GM21515 (cell line): Measurements from ENCODE around the gene AKNA.

Experiments
- ATAC-seq: cut with Tn5 transposase; IDR thresholded peaks from one replicate; pipeline ENCODE4 v1.9.1; 2021; ENCODE audit not compliant: unreplicated experiment

Gene AKNA

DNA sequence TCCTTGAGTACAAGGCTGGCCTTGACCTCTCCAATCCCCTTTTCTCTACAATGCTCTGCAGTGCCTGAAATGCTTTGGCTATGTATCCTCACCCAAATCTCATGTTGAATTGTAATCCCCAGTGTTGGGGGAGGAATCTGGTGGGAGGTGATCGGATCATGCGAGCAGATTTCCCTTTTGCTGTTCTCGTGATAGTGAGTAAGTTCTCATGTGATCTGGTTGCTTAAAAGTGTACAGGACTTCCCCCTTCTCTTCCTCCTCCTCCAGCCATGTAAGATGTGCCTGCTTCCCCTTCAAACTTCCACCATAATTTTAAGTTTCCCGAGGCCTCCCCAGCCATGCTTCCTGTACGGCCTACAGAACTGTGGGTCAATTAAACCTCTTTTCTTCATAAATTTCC lies 28.5 kb upstream of the AKNA start:
- ATAC-seq, result no peak

DNA sequence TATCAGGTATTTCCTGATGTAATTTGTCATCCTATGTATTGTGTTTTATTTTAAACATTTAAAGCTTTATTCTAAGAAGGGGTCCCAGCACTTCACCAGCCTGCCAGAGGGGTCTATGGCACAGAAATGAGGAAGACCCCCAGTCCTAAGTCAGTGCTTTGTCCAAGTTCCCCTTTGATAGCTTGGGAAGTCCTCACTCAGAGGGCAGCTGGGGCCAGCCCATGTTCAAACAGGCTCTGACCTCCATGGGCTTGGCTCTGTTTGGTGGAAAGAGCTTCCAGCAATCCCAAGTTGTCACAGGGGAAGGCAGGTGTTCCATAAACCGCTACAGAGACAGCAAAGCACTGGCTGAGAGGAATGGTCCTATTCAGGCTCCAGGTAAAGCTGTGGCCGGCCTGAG lies 26.6 kb upstream of the AKNA start:
- ATAC-seq, result no peak

DNA sequence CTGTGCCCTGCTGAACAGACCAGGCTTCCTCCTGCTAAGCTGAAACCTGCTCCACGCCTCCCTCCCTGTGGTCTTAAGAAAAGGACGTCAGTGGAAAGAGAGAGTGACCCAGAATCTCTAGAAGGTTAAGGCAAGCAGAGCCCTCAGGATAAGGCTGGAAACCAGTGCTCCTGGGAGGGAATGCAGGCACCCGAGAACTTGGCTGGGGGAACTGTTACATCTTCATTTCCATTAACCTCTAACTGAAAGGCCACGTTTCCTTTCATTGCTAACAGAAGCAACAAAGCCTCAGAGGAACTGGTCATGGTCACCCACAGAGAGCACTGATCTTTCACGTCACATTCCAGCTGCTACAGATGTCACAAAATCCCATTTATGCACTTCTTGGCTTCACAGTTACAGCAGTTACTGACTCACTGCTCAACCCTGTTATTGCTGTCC lies 26.1 kb upstream of the AKNA start:
- ATAC-seq, result no peak

DNA sequence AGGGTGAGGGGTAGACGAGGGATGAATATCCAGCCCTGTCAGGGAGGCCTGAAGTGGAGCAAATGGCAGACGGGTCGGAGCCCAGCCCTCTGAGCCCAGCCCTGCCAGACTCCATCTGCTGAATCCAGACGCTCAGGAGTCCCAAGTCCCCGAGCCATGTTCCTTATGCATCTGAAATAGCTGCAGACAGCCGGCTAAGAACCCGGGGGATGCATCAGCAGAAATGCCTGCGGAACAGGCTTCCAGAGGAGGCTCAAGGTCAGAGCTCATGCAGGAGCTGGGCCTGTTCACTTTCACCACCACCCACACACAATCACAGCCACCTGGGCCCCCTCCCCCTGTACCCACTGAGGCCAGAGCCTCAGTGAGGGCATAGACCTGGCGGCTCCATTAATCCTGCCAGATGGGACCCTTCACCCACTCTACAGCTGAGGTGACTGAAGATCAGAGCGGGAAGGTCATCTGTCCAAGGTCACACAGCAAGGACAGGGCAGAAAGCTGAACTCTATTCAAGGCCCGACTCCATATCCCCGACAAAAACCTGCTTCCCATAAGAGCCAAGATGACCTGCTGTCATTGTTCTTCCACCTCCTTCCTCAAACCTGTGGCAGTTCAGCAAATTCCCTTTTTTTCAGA lies 24.4 kb upstream of the AKNA start:
- no peak for ATAC-seq

DNA sequence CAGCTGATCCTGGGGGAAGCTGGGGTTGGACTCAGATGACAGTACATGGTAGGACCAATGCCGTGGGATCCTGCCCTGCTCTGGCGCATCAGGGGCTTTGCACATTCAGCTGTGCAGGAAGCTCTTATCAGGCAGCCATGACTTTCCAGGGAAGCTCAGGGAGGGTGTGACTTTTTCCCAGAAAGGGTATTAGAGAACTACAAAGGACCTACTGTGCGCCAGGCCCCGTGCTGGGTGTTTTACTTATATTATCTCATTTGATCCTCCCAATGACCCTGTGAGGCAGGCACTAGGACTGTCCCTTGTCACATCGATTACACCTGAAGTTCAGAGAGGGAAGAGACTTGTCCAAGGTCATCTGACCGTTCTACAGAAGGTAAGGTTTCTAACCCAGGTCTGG lies 23.7 kb upstream of the AKNA start:
- ATAC-seq, result no peak

DNA sequence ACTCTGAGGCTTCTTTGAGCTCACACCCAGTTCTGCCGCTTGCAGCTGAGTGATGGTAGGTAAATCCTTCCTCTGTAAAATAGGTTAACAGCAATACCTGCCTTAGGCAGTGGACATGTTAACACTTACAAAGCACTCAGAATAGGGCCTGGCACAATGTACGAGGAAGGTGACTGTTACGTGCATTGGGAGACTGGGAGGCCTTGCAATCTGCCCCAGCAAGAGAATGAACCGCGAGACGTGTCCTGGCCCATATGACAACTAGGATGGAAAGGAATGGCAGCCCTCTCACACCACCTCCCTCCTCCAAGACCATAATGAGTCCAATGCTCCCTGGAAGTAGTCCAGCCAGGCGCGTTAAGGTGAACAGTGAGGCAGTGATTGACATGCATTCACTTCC lies 23.1 kb upstream of the AKNA start:
- no peak for ATAC-seq

DNA sequence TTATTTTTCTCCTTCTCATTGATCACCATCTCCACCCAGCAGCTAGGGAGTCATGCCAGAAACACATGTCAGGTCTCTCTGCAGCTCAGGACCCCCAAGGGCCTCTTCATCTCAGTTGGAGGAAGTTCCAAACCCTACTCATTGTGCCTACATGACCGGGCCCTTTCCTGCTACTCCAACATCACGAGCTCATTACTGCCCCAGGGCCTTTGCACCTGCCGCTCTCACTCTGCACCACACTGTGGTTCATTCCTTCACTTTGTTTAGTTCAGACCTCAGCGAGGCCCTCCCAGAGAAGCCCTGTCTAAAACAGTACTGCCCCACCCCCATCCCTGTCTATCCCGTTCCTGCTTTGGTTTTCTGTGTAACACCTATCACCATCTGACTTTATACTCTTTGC lies 22.1 kb upstream of the AKNA start:
- ATAC-seq, result no peak

DNA sequence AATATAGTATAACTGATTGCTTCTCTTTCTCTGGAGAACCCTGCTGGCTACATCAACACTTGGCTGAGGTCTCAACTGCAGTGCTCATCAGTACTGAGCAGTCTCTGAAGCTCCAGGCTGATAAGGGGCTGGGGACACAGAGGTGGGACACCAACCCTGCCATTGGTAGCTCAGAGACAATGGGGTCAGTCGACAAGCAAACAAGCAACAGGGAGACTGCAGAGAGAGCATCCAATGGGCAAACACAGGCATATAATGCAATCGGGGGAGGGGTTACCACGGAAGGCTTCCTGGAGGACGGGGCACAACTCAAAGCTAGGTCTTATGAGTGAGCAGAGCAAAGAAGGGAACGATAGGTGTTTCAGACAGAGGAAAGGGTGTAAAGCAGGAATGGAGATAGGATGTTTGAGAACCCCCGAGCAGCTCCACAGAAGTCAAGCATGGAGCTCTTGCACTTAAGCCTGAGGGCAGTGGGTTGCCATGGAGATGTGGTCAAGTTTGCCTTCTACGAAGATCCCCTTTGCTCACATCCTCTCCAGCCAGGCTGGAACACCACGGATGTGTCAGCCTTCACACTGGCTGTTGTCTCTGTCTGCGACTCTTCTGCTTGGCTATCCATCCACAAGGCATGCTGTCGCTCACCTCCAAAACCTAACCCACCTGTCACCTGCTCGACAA lies 21.5 kb upstream of the AKNA start:
- no peak for ATAC-seq

DNA sequence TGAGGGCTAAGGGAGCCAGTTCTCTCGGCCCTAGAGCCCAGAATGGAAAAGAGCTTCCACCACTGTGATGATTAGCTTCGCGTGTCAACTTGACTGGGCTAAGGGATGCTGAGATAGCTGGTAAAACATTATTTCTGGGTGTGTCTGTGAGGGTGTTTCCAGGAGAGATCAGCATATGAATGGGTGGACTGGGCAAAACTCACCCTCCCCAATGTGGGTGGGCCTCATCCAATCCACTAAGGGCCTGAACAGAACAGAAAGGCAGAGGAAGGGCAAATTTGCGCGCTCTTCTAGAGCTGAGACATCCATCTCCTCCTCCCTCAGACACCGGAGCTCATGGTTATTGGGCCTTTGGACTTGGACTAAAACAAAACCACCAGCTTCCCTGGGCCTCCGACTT lies 20.9 kb upstream of the AKNA start:
- no peak for ATAC-seq

DNA sequence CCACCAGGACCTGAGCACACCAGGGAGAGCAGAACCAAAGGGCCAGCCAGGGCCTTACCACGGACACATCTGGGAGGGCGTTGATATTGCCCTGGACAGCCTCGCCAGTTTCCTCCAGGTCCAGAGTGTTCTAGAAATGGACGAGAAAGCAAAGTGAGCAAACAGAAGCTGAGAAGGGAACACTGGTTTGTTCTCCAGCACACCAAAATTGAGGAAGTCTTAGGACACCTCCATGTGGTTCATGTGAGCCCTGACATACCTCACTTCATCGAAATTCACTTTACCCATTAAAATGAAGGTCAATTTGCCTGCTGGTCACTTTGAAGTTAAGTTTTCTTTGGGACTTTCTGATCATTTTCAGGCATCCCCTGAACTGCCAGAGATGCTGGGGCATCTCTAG lies 20.1 kb upstream of the AKNA start:
- no peak for ATAC-seq

DNA sequence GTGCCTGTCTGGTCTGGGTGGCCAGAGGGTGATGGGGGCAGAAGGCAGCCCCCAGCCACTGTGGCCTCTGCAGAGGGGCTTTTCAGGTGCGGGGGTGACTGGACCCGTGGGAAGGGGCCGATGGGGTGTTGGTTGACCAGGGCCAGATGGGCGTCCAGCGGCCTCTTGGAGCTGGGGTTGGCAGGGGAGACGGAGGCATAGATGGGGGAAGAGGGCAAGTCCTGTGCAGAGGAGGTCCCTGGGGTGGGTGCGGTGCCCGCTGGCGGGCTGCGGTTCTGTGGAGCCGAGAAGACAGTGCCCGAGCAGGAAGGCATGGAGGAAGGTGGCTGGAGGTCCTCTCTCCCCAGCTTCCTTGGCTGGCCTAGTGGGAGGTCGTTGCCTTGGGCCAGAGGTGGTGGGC lies 18.7 kb upstream of the AKNA start:
- ATAC-seq, result no peak

DNA sequence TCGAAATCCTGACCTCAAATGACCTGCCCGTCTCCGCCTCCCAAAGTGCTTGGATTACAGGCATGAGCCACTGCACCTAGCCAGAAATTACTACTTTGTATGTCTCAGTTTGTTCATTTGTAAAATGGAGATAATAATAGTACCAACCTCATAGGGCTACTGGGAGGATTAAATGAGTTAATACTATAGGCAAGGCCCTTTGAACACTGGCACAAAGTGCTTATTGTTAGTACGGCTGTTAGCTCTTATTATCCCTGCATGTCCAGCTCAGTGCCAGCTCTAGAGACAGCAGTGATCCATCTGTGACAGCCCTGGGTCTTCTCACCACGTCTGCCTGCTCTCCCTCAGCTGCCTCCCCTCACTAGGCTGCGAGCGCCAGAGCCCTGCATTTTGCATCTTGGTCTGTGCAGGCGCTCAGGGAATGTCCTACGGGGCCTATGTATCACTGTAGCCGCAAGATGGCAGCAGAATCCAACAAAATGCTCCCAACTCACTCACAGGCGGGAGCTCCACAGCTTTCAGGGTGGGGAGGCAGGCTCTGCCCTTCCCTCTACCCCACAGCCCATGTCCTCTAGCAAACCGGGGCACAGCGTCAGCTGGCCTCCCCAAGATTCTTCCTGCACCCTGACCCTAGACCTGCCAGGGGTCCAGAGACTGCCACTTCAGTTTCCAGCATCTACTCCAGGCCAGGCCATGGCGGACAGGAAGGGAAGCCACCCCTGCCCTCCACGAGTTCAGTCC lies 17.7 kb upstream of the AKNA start:
- peak; percentile 86 for ATAC-seq

DNA sequence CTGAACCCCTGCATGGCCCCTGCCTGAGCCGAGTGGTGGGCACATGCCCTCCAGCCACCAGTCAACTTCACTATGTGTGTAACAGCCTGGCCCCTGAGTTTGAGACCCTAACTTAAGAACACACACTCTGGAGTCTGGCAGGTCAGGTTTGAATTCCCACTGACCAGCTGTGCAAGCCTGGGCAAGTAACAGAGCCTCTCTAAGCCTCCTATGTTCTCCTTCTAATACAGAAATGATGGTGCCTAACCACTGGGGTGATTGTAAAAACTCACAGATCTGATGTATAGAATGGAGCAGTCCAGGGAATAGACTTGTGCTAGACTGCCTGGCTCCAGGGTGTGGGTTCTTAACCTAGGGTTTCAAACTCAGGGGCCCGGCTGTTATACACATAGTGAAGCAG lies 16.7 kb upstream of the AKNA start:
- ATAC-seq, result no peak

DNA sequence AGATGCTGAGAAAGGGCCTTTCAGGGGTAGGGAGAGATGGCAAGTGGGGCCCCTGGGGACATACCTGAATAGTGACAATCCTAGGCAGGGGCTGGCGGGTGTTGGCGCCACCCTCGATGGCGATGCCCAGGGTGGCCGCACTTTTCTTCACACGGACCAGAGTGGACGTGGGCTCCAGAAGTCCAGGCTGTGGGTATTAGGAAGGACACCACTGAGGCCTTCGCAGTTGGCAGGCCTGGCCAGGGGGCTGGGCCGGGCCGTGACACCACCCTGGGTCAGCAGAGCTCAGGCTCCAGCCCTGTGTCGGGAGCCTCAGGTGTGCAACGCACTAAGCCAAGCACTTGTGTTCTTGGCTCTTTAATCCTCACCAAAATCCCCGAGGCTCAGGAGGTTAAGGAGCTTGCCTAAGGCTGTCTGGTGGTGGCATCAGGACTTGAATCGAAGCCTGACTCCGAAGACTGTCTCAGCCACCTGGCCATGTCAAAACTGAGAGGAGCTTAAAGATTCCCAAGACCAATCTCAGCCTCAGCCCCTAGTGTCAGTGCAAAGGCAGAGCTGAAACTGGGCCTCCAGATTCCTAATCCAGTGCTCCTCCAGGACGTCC lies 15.5 kb upstream of the AKNA start:
- ATAC-seq, result no peak

DNA sequence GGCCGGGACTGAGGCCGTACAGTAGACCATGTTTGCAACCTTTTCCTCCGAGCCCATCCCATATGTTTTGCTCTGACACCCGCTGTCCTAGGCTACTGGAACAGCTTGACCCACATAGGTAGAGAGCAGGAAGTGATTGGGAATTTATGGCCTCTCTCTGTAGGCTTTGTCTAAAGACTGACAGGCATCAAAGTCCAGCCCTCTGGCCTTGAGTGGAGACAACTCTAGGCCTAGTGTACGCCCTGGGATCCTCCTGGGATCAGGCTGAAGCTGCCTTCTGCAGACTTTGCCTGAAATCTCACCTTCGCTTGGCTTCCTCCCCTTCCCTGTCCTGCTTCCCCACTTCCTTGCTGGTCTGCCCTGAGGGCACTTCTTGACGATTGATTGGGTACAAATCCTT lies 13.6 kb upstream of the AKNA start:
- no peak for ATAC-seq

DNA sequence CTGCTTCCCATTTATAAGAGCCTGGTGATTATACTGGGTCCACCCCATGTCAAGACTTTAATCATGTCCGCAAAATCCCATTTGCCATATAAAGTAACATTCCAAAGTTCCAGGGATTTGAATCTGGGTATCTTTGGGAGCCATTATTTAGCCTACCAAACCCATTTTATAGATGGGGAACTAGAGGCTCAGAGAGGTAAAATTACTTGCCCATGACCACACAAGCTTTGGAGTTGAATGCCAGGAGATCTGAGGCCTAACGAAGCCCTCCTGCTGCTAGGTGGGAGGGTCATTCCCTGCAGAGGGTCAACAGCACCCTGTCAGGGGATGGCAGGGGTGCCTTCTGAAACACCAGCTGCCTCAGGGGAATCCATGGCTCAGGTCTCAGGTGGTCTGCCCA lies 13.0 kb upstream of the AKNA start:
- no peak for ATAC-seq

DNA sequence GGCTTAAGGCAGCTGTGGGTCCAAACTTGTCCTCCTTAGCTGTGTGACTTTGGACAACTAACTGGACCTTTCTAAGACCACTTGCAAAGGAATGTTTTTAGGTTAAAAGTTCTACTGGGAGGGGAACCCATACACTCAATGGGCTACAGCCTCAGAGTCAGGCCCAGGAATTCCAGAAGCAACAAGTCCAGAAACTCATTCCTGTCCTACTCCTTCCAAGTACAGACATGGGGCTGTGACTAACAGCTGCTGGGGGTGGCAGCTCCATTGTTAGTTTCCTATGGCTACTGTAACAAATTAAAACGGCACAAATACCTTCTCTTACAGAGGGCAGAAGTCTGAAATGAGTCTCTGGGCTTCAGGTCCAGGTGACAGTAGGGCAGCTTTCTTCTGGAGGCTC lies 12.4 kb upstream of the AKNA start:
- no peak for ATAC-seq

DNA sequence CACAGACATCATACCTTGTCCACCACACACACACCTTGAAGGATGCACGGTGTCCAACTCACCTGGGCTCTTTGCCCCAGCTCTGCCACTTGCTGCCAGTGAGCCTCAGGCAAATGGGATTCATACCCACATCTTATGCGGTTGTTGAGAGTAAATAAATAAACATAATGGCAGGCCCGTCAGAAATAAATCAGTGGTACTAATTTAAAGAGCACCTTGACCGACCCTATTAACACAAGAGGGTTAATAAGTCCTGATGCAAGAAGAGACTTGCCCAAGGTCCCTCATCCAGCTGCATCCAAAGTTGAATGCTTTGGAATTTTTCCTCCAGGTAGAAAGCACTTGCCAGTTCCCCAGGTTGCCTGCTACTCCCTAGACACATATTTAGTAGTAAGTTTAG lies 11.6 kb upstream of the AKNA start:
- no peak for ATAC-seq

DNA sequence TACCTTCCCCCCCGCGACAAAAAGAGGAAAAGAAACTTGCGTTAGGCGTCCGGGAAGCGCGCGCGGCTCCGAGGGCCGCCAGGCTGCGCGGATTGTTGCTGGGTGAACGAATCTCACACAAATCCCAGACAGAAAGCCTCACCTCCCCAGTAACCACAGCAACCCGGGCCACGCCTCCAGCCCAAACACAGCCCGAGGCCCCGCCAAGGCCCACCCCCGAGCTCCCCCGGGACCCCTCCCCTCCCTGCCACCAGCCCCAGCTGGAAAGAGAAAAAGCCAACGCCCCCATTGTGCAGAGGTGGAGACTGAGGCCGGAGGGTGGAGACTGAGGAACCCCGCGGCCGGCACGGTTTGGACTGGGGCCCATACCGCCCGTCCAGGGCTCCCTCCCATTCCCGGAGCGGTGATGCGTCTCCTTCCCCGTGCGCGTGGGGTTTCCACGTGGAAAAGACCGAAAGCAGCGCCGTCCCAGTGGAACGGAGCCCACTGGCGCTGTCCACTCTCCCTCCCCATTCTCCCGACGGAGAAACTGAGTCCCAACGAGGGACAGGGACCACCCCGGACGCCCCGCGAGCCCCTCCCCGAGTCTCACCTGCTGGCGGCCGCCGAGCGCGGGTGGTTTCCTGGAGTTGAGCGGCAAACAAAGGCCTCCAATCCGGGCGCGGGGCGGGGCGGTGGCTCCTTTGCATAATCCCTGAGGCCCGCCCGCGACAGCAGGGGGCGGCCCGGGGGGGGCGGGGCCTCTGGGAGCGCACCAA lies 10.2 kb upstream of the AKNA start:
- ATAC-seq, result peak; percentile 78

DNA sequence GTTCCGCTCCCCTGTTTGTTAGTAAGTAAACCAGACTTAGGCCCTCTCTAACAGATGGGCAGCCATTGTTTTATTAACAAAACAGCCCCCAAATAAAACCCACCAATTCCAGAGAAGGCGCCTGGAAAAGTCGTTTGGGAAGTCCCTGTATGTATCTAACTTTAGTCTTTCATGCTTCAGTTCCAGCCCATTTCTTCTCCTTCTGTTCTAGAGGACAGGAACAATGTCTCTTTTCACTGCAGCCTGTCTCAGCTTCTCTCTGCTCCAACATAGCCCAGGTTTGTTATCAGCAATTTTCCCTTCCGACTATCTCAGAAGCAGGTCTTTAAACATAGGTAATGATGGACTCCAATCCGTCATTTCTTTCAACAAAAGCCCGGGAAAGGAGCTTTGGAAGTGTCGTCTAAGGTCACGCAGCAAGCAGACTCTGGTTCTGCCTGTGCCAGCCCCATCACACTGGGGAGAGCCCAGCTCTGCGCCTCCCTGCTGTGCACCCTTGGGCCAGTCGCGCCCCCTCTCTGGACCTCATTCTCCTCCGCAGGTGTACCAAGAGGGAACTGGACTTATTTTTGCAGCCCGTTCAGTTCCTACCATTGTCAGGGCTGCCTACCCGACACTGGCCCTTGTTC lies 9.6 kb upstream of the AKNA start:
- no peak for ATAC-seq
